Epithelial cell of prostate (primary cell): ENCODE measurements around the gene DSE.

ENCODE experiments used
- DNase-seq: peaks from one replicate; pipeline ENCODE4 v3.0.0-alpha.2; 2011; ENCODE audit warnings: low read depth, low spot score
- H3K27ac ChIP-seq: fragments of 450-650 bp; 2 replicates; pipeline ENCODE4 v1.5.1; 2017; ENCODE audit warnings: mild to moderate bottlenecking

Gene DSE

DNA sequence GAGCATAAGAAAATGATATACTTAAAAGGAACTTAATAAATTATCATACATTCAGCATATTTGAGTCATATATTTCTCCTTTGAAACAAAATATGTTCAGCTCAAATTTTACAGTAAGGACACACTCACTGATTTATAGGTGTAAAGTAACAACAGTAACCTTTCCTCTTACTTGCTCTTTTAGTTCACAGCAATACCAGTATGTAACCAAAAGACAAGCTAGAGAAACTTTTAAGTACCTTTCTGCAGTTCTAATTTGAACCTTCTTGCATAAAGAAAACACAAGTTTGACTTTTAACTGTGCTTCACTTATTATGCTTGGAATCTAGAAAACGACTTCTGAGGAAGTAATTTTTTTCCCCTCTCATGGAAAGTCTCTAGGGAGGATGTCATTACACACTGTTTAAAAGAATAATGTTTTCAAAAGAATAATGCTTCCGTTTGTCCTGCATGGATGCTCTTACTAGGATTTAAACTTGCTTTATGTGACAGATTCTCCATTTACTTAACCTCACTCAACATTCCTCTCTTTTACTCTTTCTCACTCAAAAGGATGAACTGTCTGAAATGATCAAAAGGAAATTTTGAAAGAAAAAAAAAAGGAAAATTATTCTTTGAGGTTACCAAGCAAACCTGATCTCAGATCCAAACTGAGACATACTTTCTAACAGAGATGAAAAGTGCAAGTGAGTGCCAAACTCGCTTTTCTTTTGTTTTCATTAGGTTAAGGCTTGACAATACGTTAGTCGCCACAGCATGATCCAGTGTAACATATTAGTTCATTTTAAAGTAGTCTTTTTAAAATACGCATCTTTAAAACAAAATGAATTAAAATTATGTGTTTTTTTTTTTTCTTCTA is 68.1 kb downstream of the DSE start:
- DNase-seq, result no peak
- H3K27ac ChIP-seq, result no peak overlapping the region

DNA sequence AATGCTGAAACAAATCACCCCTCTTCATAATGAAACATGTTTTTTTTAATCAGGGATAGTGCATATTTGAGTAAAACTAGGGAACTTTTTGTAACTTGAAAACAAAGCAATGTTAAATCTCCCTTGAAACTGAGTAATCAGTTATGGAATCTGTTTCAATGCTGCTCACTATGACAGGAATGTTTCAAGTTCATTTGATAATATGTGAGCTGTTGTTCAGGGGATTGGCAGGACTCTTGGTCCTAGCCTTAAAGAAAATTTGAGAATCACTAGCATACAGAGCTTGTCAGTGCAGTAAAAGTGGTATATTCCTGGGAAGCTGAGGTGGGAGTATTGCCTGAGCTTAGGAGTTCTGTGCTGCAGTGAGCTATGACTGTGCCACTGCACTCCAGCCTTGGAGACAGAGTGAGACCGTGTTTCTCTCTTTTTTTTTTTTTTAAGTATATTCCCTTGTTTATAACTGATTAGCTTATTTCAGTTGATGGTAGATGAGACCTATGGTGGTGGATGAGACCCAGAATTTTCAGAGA is 68.8 kb downstream of the DSE start:
- no peak for DNase-seq
- H3K27ac ChIP-seq, result no peak overlapping the region

GRCh38 chr6:116443105-116443504 is 72.4 kb downstream of the DSE start:
- DNase-seq, result no peak

GRCh38 chr6:116444092-116444491 is 73.3 kb downstream of the DSE start:
- no peak overlapping the region for H3K27ac ChIP-seq
- no peak for DNase-seq

More at GRCh38 chr6:116443105-116443504, 72.4 kb downstream of the DSE start:
- no peak overlapping the region for H3K27ac ChIP-seq

DNA sequence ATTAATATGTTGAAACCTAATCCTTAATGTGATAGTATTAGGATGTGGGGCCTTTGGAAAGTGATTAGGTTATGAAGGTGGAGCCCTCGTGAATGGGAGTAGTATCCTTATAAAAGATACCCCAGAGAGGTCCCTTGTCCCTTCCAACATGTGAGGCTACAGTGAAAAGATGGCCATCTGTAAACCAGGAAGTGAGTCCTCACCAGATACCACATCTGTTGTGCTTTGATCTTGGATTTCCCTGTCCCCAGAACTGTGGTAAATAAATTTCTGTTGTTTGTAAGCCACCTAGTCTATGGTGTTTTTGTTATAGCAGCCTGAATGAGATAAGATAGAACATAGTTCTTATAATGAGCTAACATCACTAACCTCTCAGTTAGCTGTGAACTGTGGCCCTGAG is 73.8 kb downstream of the DSE start:
- H3K27ac ChIP-seq, result no peak overlapping the region
- no peak for DNase-seq

GRCh38 chr6:116445102-116445501 is 74.4 kb downstream of the DSE start:
- no peak for DNase-seq
- no peak overlapping the region for H3K27ac ChIP-seq

GRCh38 chr6:116446399-116446798 is 75.7 kb downstream of the DSE start:
- peak; percentile 75 for DNase-seq
- peak overlapping the region; percentile 80 for H3K27ac ChIP-seq

- peak overlapping the region; percentile 80 for H3K27ac ChIP-seq
- no peak for DNase-seq
Observed at GRCh38 chr6:116447052-116447451, 76.3 kb downstream of the DSE start.

DNA sequence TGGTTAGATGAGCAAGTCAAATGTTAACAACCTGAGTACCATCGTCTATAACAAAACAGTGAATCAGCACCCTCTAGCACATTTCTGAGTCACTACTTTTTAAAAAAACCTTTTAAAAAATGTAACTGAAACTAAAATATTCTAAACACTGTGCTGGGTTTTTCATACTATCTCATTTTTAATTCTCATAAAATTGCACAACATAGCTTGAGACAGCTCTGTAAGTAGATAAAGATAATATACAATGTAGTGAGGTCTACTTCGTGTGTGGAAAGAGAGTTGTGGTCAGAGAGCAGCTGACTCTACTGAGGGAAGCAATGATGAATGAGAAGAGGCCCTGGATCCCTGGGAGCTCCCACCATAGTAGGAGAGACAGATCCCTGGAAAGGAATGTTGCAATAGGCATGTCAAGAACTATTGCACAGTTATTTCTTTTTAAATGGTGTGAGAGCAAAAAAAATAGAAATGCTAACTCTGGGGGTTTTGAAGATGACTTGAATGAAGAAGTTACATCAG is 76.8 kb downstream of the DSE start:
- H3K27ac ChIP-seq, result peak overlapping the region; percentile 80
- DNase-seq, result peak; percentile 62

DNA sequence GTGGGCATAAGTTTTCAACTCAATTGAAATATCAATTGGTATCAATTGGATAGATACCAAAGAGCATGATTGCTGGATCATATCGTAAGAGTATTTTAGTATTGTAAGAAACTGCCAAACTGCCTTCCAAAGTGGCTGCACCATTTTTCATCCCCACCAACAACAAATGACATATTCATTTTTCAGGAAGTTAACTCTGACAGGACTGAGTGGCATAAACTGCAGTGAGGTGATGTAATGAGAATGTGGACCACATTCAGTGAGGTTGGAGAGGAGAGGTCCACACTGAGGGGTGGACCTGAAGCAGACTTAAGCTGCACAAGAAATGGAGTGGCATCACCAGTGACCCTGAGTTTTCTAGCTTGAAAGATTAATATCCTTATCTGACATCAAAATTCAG is 78.8 kb downstream of the DSE start:
- no peak overlapping the region for H3K27ac ChIP-seq
- no peak for DNase-seq

GRCh38 chr6:116450185-116450710 is 79.5 kb downstream of the DSE start:
- peak overlapping the region; percentile 69 for H3K27ac ChIP-seq
- no peak for DNase-seq

DNA sequence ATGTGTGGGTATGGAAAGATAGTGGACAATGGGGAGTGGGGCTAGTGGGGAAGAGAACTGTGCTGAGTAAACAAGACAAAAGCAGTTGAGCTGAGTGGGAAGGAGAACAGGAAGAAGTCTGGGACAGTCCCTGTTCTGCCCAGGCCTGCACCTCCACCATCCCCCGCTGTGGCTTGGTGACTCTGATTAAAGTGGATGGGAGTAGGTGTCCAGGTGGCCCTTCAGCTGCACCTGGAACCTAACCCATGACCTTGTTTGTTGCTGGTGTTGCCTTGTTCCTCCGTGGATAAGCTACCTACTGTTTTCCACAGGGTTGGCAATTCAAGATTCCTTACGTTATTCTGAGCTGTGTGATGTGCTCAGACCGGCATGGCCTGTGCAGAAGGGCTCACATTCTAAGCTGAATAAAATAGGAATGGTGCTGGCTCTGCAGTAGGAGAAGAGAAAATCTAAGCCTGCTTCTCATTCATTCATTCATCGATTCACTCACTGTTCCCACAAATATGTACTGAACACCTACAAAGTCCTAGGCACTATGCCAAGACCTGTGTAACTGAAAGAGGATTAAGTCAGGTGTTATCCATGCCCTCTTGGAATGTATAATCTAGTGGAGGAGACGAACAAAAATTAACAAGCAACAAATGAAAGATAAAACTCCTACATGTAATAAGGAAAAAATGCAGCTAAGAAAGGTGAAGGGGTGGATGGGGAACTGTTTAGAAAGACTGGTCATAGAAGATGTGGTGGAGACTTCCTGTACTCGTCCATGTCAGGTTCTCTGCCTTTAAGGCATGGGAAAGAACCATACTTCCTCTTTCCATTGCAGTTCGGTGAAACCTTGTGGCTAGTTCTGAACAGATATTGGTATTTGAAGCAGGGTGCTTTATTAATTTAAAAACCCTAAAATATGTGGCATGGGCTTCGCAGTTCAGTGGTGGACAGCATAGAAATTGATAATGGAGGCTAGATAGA is 80.3 kb downstream of the DSE start:
- H3K27ac ChIP-seq, result peak overlapping the region; percentile 69
- DNase-seq, result peak; percentile 68

DNA sequence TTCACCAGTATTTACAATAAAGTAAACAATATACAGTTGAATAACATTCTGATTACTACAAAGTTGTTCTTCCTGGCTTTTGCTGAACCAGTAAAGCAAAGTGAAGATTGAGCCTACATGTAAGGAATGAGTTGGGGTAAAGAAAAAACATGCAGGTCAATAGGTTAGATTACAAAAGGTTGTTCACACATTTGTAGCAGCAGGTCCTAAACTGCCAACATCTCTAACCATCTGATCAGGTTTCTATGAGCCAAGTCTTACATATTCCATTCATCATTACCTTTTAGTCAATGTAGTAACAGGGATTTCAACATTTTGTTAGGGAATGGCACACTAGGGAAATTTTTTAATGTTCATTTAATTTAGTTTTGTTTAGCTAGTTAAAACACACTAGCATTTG is 81.2 kb downstream of the DSE start:
- no peak for DNase-seq
- H3K27ac ChIP-seq, result peak overlapping the region; percentile 69

- no peak overlapping the region for H3K27ac ChIP-seq
- no peak for DNase-seq
Observed at GRCh38 chr6:116452531-116452930, 81.8 kb downstream of the DSE start.

DNA sequence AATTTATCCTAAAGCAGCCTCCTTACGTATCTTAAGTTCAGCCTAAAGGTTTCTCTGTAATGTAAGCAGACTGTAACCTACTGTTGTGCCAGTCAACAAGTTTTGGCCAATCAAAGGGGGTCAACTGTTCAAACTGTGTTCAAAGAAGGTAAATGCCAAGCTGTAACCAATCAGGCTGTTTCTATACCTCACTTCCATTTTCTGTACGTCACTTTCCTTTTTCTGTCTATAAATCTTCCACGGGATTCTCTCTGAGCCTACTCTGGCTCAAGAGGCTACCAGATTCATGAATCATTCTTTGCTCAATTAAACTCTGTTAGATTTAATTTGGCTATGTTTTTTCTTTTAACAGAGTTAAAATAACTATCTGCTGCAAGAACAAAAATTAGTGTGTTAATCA is 85.4 kb downstream of the DSE start:
- H3K27ac ChIP-seq, result no peak overlapping the region
- DNase-seq, result no peak

DNA sequence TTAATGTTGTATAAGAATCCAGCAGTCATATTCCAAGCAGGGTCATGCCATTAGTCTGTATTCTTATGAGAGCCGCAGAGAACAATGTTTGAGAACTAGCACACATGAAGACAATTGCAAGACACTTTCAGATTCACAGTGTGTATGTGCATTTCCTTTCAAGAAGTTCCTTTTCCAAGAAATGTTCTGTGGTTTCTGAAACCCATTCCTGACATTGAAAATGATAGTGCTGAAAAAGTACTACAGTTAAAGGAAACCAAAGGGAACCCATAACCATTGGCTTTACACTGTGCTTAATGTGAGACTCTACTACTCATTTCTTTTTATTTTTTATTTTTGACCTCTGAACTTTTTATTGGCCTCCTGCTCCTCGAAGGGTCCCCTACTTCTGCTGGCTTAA is 86.2 kb downstream of the DSE start:
- DNase-seq, result no peak

DNA sequence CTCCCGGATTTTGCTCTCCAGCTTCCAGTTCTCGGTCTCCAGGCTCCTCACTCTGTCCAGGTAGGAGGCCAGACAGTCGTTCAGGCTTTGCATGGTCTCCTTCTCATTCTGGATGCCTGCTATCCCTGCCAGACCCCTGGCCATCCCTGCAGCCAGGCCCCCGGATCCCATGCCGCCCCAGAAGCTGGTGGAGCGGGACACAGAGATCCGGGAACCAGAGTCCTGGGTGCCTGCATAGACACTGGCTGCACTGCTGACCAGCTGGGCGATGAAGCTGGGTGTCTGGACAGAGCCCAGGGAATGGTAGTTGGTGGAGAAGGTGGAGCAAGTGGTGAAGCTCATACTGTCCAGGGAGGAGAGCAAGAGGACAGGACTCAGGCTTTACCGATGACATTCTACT is 87.5 kb downstream of the DSE start:
- no peak overlapping the region for H3K27ac ChIP-seq
- no peak for DNase-seq

More for the DNA sequence above, 86.2 kb downstream of the DSE start:
- H3K27ac ChIP-seq, result no peak overlapping the region

DNA sequence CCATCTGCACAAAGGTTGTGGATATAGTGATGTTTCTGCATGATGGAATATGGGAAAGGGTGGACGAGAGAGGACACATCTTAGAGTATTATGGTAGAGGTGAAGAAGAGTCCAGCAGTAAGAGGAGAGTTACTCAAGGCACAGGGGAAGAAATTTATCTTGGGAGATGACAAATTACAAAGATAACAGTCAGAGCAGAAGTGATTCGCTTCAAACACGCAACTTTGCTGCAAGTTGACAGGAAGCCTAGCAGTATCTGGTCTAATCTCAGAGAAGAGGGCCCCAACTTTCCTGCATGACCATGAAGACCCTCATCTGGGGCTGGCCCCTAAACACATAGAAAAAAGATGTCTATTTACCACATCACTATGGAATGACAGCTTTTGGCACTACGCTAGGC is 89.2 kb downstream of the DSE start:
- DNase-seq, result no peak
- H3K27ac ChIP-seq, result no peak overlapping the region

DNA sequence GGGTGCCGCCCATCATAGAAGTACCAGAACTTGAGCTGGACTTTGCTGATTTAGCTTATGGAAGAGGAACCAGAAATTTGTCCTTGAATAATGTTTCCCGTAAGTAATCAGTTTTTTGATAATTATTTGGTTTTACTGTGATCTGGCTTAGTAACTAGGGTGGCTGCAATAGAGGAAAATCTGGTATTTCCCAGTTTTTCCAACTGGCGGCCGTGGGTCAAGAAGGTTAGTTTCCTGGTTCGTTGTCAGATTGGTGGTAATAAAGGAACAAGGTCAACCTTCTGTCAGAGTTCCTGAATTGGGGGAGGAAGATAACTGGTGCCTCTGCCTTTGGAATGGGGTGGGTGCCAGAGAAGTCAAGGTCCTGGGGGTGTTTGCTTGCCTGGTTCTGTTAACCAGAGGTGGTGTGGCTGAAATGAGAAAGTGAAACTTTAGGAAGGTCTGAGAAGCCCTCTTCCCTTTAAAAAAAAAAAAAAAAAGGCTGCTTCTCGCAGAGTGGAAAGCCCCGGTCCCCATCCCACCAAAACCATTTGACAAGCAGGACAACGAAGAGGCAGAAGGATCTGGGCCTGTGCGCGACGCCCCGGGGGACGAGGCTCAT is 90.7 kb downstream of the DSE start, which contains the start of gene CALHM6:
Gene CALHM6 (plus strand): TSS at position 45 of the 601 bp plus-strand sequence. CDS start 555 bp downstream, at position 600.
- DNase-seq, result no peak
- no peak within 1 kb of the TSS for H3K27ac ChIP-seq
